Measurements from ENCODE around the gene KRTAP5-2.
"Not testable (repeated sequence)": the region's sequence is repeated elsewhere in the genome, so short reads cannot be mapped to it uniquely, and the experiment has no call there.

KRTAP5-2 gene

GRCh38 chr11:1628506-1629325, 30.6 kb upstream of the KRTAP5-2 start:
- DNase-seq (ENCODE audit: low read depth), result peak; percentile 3

DNA sequence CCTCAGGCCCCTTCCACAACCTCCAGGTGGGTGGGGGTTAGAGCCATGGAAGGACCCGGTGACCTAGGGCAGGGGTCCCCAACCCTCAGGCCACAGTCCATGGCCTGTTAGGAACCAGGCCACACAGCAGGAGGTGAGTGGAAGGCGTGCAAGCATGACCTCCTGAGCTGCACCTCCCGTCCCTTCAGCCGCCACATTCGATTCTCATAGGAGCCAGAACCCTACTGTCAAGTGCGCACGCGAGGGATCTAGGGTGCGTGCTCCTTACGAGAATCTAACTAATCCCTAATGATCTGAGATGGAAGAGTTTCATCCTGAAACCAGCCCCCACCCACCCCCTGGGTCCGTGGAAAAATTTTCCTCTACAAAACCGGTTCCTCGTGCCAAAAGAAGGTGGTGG, 27.4 kb upstream of the KRTAP5-2 start:
- no peak for DNase-seq (ENCODE audit: low read depth)

GRCh38 chr11:1624621-1625020, 26.5 kb upstream of the KRTAP5-2 start:
- no peak for DNase-seq (ENCODE audit: low read depth)

GRCh38 chr11:1623716-1624115, 25.6 kb upstream of the KRTAP5-2 start:
- DNase-seq (ENCODE audit: low read depth), result no peak

DNA sequence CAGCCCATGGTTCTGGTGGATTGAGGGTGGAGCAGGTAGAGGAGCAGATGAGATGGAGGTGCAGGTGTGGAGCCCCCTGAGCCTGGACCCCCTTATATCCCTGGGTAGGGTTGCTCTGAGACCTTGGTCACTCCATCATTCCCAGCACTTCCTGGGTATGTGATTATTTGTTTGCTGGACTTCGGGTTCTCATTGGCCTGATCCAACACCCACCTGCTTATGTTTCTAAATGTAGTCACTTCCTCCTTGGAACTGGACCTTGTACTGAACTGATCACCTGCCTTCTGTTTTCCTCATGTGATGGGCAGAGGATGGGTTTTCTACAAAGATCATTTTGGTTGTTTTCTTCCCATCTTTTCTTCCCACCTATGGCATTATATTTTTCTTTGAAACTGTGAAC, 24.0 kb upstream of the KRTAP5-2 start, which contains the start of gene KRTAP5-4:
TSS of gene KRTAP5-4 (minus strand) at position 53 of the 400 bp plus-strand sequence. CDS start at position 8, 45 bp downstream.
- no peak for DNase-seq (ENCODE audit: low read depth)

GRCh38 chr11:1619449-1619848, 21.4 kb upstream of the KRTAP5-2 start:
- no peak for DNase-seq (ENCODE audit: low read depth)

DNA sequence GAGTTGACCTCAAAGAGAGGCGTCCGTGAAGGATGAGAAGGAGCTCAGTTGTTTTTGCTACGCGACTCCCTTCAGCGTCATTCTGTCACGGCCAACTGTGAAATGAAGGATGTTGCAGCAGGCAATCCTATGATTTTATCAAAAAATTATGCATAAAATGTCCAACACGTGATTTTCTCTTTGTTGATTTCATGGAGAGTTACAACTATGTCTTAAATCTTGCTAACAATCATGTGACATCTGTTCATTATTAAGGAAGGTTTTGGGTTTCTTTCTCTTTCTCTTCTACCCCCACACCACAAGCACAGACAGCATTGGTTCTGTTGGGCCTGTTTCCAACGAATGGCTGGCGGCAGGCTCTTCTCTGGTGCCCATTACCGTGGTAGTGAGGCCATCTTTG, 20.1 kb upstream of the KRTAP5-2 start:
- DNase-seq (ENCODE audit: low read depth), result no peak

DNA sequence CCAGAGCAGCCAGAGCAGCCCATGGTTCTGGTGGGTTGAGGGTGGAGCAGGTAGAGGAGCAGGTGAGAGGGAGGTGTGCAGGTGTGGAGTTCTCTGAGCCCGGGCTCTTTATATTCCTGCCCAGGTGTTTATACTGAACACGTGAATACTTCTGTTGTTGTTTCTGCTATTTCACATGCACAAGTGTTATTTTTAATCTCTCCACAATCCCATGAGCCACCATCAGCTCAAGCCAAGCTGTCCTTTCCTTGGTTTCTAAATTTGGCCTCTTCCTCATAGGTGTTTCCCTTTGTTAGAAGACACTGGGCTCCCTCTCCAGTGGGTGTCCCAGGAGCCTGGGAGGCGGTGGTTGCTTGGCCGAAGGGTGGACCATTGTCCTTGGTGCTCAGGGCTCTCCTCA, 10.3 kb upstream of the KRTAP5-2 start, which contains the start of gene KRTAP5-3:
TSS of gene KRTAP5-3 (minus strand) at position 101 of the 400 bp plus-strand sequence. CDS start at position 23, 78 bp downstream.
- DNase-seq (ENCODE audit: low read depth), result no peak

GRCh38 chr11:1607901-1608300, 9.8 kb upstream of the KRTAP5-2 start:
- not testable (repeated sequence) for DNase-seq (ENCODE audit: low read depth)

GRCh38 chr11:1607156-1607845, 9.2 kb upstream of the KRTAP5-2 start:
- not testable (repeated sequence) for DNase-seq (ENCODE audit: low read depth)

GRCh38 chr11:1605923-1606322, 7.8 kb upstream of the KRTAP5-2 start:
- DNase-seq (ENCODE audit: low read depth), result not testable (repeated sequence)

DNA sequence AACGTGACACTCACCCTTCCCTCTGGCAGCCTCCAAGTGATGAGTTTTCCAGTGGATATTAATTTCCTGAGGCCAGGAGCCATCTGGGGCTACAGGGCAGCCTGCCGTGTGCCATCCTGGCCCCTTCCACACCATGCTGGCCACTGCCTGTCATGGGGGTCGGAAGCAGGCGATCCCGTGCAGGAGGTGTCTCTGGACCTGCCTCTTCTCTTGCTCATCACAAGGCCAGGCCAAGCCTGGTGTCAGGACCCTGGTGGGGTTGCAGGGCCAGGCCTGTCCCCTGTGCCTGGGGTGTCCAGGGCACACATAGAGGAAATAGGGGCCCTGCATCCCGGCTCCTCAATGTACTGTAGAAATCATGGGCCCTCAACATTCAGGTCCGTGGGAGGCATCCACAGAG, 6.6 kb upstream of the KRTAP5-2 start:
- DNase-seq (ENCODE audit: low read depth), result no peak

GRCh38 chr11:1604181-1604580, 6.1 kb upstream of the KRTAP5-2 start:
- no peak for DNase-seq (ENCODE audit: low read depth)

DNA sequence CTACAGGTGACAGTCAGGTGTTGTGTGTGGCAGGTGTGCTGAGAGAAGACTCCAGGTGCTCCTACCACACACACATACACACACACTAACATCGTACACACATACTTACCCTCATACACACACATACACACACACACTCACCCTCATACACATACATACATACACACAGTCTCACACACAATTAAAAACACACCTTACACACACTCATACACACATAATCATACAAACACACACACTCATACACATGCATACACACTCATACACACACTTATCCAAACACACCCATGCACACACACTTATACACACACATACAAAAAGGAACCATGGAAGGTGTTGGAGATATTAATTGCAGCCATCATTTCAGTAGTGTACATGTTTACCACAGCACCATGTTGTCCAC, 5.5 kb upstream of the KRTAP5-2 start:
- DNase-seq (ENCODE audit: low read depth), result no peak

DNA sequence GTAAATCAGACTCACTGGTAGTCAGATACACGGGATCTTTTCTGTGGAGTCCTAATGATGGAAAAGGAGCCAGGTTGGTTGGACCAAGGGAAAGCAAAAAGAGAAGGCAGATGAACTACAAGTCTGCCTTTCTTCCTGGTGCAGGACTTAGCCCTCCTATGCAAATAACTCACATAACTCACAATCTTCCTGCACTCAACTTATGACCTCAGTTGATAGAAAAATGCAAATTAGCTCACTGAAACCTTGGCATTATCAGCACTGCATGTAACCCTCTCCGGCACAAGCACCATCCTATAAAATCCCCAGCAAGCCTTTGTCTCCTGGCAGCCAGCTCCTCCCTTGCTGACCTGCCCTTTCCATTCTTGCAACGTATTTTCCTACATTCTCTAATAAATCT, 3.6 kb upstream of the KRTAP5-2 start:
- DNase-seq (ENCODE audit: low read depth), result not testable (repeated sequence)

GRCh38 chr11:1600626-1601025, 2.5 kb upstream of the KRTAP5-2 start:
- DNase-seq (ENCODE audit: low read depth), result no peak

DNA sequence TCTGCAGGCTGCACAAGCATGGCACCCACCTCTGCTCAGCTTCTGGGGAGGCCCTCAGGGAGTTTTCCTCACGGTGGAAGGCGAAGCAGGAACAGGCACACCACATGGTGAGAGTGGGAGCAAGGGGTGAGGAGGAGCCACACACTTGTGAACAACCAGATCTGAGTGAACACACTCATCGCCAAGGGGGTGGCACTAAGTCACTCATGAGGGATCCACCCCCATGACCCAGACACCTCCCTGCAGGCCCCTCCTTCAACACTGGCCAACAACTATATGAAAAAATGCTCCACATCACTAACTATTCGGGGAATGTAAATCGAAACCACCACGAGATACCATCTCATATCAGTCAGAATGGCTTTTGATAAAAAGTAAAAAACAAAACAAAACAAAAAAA, 722 bp upstream of the KRTAP5-2 start:
- DNase-seq (ENCODE audit: low read depth), result no peak

DNA sequence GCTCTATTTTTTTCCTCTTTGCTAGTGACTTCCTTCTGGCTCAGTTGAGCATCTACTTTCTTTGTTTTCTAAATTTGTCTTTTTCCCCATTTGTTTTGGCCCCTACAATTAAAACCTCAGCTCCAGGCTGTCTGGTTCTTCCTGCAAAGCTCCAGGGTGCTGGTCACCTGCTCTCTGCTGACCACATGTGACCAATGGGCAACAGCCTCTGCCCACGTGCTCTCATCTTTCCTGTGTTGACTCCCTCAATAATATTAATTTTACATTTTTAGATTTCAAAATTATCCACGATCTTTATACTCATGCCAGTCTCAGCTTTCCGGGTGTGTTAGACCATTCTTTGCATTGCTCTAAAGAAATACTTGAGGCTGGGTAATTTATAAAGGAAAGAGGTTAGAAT, 312 bp upstream of the KRTAP5-2 start:
- not testable (repeated sequence) for DNase-seq (ENCODE audit: low read depth)

GRCh38 chr11:1597331-1597993, 632 bp downstream of the KRTAP5-2 start:
- DNase-seq (ENCODE audit: low read depth), result no peak

DNA sequence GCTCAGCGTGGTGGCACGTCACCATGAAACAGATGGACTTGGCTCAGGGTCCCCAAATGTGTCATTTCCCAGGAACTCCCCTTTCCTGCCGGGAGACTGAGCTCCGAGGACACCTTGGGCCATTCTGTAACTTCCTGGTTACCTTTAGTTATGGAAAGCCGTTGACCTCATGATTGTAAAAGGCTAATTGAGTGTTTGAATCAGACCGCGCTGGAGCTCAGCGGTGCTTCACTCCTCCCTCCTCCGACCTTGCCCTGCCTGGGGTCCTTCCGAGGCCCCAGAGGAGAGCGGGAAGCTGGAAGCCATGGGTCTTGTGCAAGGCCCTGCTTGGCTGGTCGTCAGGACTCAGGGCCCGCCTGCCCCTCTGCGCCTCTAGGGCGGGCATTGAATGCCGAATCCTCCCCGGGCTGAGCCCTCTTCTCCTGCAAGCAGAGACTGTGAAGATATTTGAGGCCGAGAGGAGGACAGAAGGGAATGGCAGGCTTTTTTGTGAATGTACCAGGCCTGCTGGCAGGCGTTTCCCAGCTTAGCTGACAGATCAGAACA, 1.4 kb downstream of the KRTAP5-2 start:
- not testable (repeated sequence) for DNase-seq (ENCODE audit: low read depth)

- DNase-seq (ENCODE audit: low read depth), result not testable (repeated sequence)
These were observed 2.0 kb downstream of the KRTAP5-2 start for GRCh38 chr11:1595994-1596575.

- DNase-seq (ENCODE audit: low read depth), result no peak
These were observed 5.5 kb downstream of the KRTAP5-2 start for GRCh38 chr11:1592628-1593027.

All from stromal cell of bone marrow (primary cell).